Astrocyte of the cerebellum (primary cell): ENCODE data around the gene SUCLG1.

Experiments used
- DNase-seq: peaks from one replicate; pipeline ENCODE4 v3.0.0-alpha.2; 2011; ENCODE audit warnings: low read depth
- H3K4me3 ChIP-seq: 2 replicates; pipeline ENCODE4 v1.5.1; 2011; ENCODE audit warnings: mild to moderate bottlenecking, low read depth, low read length, moderate library complexity
- in situ Hi-C: cut with HindIII; loops from 2 replicates; pipeline ENCODE4 v1.10.0; 2017; ENCODE audit warnings: low sequenced_read_pairs
- TF ChIP-seq, protein P1 (sequence below): IDR thresholded peaks from 2 replicates; pipeline ENCODE4 v1.5.1; 2012; ENCODE audit warnings: low read length, low read depth, moderate library complexity, mild to moderate bottlenecking; ENCODE audit errors: missing control alignments

SUCLG1 gene

DNA sequence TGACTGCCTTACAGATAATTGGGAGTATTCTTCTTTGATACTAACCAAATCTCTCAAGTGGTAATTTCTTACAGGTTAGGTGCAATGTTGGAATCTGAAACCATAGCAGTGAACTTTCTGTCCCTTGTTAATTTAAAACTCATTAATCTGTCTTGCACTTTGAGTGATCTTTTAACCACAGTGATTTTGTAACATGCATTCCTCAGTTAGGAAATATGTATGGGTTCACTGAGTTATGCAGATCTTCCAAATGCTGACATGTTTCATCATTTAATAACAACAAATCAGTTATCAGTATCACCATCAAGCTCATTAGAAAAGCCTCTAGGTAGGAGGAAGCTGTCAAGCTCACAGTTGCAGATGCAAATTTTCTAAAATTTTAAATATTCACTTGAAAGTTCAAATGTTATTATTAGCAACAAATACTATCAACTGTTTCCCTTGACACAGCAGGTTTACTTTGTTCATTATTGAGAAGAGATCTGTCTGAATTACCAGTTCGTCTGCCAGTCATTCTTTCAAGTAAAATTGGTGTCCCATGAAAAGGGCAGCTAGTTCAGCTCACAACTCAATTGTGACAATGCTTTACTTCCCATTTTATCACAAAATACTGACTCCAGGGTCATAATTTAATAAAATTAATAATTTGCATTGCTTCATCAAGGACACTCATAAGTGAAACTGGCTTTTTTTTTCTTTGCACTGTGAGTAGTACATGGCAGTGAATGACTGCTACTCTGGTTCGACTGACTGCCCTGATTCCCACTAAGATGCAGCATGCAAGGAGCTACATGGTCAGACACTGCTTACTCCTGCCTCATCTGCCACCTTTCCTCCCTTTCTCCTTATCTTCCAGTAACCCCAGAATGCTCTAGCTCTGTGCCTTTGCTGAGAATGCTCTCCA is 31.6 kb downstream of the SUCLG1 start:
- no peak overlapping the region for H3K4me3 ChIP-seq
- TF ChIP-seq, protein P1, sequence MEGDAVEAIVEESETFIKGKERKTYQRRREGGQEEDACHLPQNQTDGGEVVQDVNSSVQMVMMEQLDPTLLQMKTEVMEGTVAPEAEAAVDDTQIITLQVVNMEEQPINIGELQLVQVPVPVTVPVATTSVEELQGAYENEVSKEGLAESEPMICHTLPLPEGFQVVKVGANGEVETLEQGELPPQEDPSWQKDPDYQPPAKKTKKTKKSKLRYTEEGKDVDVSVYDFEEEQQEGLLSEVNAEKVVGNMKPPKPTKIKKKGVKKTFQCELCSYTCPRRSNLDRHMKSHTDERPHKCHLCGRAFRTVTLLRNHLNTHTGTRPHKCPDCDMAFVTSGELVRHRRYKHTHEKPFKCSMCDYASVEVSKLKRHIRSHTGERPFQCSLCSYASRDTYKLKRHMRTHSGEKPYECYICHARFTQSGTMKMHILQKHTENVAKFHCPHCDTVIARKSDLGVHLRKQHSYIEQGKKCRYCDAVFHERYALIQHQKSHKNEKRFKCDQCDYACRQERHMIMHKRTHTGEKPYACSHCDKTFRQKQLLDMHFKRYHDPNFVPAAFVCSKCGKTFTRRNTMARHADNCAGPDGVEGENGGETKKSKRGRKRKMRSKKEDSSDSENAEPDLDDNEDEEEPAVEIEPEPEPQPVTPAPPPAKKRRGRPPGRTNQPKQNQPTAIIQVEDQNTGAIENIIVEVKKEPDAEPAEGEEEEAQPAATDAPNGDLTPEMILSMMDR, result no peak
- no peak for DNase-seq
- in situ Hi-C loops, result no loop called here

DNA sequence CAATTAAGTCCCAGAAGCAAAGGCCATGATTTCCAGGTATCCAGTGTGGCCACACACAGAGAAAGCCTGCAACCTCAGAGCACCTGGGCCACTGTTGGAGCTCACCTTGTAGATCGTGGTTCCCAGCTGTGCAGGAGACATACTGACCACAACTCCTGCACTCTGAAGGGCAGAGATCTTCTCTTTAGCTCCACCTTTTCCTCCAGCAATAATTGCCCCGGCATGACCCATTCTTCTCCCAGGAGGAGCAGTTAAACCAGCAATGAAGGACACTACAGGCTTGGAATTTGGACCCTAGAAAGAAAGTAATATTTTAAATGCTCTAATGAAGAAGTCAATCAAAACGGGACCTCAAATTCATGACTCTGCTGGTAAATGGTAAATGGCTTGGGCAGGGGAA is 33.8 kb downstream of the SUCLG1 start:
- in situ Hi-C loops, result no loop called here
- H3K4me3 ChIP-seq, result no peak overlapping the region
- TF ChIP-seq, protein P1, result no peak
- DNase-seq, result no peak

DNA sequence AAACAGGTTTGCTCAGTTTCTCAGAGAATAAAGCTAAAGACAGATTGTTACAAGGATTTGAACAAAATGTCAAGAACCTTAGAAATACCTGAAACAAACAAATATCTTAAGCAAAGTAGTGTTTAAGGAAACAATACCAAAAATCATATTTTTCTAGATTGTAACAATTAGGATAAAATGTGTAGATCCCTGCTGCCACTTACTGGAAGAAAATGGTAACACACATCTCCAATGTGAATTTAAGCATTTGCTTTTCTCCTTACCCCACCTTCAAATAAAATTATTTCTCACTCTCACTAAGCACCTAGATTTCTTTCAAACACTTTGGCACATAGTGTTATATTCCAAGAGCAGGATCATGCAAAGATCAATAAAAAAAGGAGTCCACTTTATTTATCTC is 34.9 kb downstream of the SUCLG1 start:
- DNase-seq, result no peak
- TF ChIP-seq, protein P1, result peak; percentile 48
- H3K4me3 ChIP-seq, result no peak overlapping the region
- in situ Hi-C loops, result no loop called here

DNA sequence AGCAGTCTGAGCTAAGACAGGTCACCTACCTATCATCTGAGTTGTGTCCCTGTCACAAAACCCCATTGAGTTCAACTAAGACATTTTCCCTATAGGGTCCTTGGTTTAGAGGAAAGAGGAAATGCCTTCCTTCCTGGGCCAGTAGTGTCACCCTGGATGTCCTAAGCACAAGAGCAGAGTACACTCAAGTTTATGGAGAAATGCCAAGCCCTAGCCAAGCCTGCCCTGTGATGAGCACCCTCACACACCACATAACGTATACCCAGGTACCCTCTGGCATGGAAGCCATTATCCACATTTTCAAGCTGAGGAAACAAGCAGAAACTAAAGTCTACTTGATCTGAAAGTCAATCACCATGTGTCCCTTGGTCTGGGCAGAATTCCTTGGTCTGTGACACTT is 37.3 kb downstream of the SUCLG1 start:
- no peak overlapping the region for H3K4me3 ChIP-seq
- no peak for DNase-seq
- TF ChIP-seq, protein P1, result no peak
- in situ Hi-C loops, result no loop called here

DNA sequence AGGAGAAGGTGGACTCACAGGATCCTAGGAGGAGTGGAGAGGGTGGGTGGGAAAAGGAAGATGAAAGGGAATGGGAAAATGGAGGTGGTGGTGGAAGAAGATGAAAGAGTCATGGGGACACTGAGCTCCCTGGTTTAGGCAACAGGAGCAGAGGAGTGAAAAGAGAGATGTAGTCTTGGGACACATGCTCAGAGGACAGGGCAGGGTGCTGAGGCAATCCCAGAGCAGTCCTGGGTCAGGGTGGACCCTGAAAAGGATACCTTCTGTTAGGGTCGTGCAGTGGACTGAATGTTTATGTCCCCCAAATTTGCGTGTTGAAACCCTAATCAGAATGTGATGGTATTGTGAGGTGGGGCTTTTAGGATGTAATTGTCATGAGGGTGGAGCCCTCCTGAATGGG is 37.9 kb downstream of the SUCLG1 start:
- in situ Hi-C loops, result no loop called here
- TF ChIP-seq, protein P1, result no peak
- no peak for DNase-seq
- H3K4me3 ChIP-seq, result no peak overlapping the region

DNA sequence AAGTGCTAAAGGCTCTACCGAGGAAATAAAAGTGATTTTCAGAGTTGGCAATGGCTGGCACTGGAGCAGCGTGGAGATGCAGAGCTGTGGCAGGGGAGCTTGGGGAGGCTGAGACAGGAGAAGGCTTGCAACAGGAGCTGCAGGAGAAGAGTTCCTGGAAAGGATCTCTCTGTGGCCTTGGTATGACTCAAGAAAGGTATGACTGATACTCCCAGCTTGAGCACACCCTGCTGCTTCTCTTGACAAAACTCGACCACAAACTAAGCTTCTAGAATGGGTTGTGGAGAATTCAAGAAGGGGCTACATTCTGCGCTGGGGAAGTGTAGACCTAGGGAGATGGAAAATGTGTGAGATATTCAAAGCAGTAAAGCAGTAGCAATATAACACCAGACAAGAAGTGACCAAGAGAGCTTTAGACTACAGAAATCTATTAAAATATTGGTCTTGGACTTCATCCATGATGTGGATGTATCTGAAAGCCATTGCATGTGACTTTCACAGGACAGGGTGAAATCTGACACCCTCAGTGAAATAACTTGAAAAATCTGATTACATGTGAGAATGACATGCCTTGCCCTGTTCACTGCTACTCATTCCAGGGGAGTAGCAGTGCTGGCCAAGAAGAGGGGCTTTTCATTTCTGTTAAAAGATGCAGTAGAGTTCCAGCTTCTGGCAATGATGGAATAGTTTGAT is 41.5 kb downstream of the SUCLG1 start:
- no peak overlapping the region for H3K4me3 ChIP-seq
- TF ChIP-seq, protein P1, result no peak
- in situ Hi-C loops, result no loop called here
- DNase-seq, result peak; percentile 61
